SH-SY5Y (cell line): Measurements from ENCODE around the gene SCT.

Source experiments
- GATA2 ChIP-seq: IDR thresholded peaks from 2 replicates; pipeline ENCODE4 v1.6.1; 2011; ENCODE audit warnings: mild to moderate bottlenecking, low read depth, low read length
- GATA3 ChIP-seq: IDR thresholded peaks from 2 replicates; pipeline ENCODE4 v1.6.1; 2011; ENCODE audit warnings: low read depth, mild to moderate bottlenecking, low read length, moderate library complexity

Gene SCT

GRCh38 chr11:620201-620600 is 6.8 kb downstream of the SCT start:
- TF ChIP-seq GATA2 = no peak
- TF ChIP-seq GATA3 = no peak

- TF ChIP-seq GATA3 = no peak
- no peak for TF ChIP-seq GATA2
Measured at GRCh38 chr11:619628-620050, 7.3 kb downstream of the SCT start.

- TF ChIP-seq GATA3 (no peak), GATA2 (no peak)
Measured at GRCh38 chr11:618856-619627, 7.9 kb downstream of the SCT start.

GRCh38 chr11:617912-618682 is 8.9 kb downstream of the SCT start:
- TF ChIP-seq GATA2 = no peak
- no peak for TF ChIP-seq GATA3

GRCh38 chr11:617199-617911 is 9.6 kb downstream of the SCT start:
- no peak for TF ChIP-seq GATA3
- no peak for TF ChIP-seq GATA2

GRCh38 chr11:616320-617198 is 10.4 kb downstream of the SCT start:
- no peak for TF ChIP-seq GATA2
- no peak for TF ChIP-seq GATA3

- TF ChIP-seq GATA2 (no peak), GATA3 (no peak)
Measured at GRCh38 chr11:615504-616319, 11.3 kb downstream of the SCT start, which contains the start of gene IRF7. TSS of gene IRF7 (minus strand) at chr11:615950. CDS start at chr11:615364, 586 bp downstream.

- TF ChIP-seq GATA3 = no peak
- no peak for TF ChIP-seq GATA2
Measured at GRCh38 chr11:614623-615503, 12.1 kb downstream of the SCT start.

GRCh38 chr11:614021-614622 is 12.9 kb downstream of the SCT start:
- no peak for TF ChIP-seq GATA3
- TF ChIP-seq GATA2 = no peak

- TF ChIP-seq GATA3 (no peak), GATA2 (no peak)
Measured at GRCh38 chr11:613369-613968, 13.5 kb downstream of the SCT start.

- no peak for TF ChIP-seq GATA3
- no peak for TF ChIP-seq GATA2
Measured at GRCh38 chr11:612961-613300, 14.1 kb downstream of the SCT start.
